Osteocyte (in vitro differentiated cells): Measurements from ENCODE around the gene SMAD2. TPM values are rescaled to one million over a fixed set of nuclear protein-coding genes. Genes with fewer than 3 reads are reported as not detected.
"Not testable (repeated sequence)": the region's sequence is repeated elsewhere in the genome, so short reads cannot be mapped to it uniquely, and the experiment has no call there.

ENCODE experiments used
- DNase-seq: peaks from one replicate; pipeline ENCODE4 v3.0.0; 2021; ENCODE audit warnings: mixed read lengths; ENCODE audit not compliant: unreplicated experiment; ENCODE audit errors: extremely low spot score
- H3K27ac Mint-ChIP-seq: one replicate; pipeline ENCODE4 v1.8.0; 2021; ENCODE audit warnings: mild to moderate bottlenecking, mixed read lengths; ENCODE audit not compliant: unreplicated experiment
- H3K27me3 Mint-ChIP-seq: one replicate; pipeline ENCODE4 v1.8.0; 2021; ENCODE audit warnings: mixed read lengths; ENCODE audit not compliant: unreplicated experiment
- H3K36me3 Mint-ChIP-seq: one replicate; pipeline ENCODE4 v1.8.0; 2021; ENCODE audit warnings: mixed read lengths; ENCODE audit not compliant: unreplicated experiment
- H3K4me1 Mint-ChIP-seq: one replicate; pipeline ENCODE4 v1.8.0; 2021; ENCODE audit warnings: mixed read lengths; ENCODE audit not compliant: unreplicated experiment
- H3K4me3 Mint-ChIP-seq: one replicate; pipeline ENCODE4 v1.8.0; 2021; ENCODE audit warnings: mild to moderate bottlenecking, moderate library complexity, mixed read lengths; ENCODE audit not compliant: unreplicated experiment
- H3K9me3 Mint-ChIP-seq: one replicate; pipeline ENCODE4 v1.8.0; 2021; ENCODE audit warnings: mixed read lengths; ENCODE audit not compliant: unreplicated experiment
- total RNA-seq: library from RNA; stranded (reverse); gene quantifications from 2 replicates; pipeline ENCODE4 v1.2.1, GENCODE V29; 2021
- TF ChIP-seq, protein P1 (sequence below): fragments of 200-600 bp; sonication (generic); IDR thresholded peaks from 2 replicates; pipeline ENCODE4 v1.5.0; 2021; ENCODE audit warnings: antibody characterized with exemption, mild to moderate bottlenecking, moderate library complexity

The SMAD2 gene
- total RNA-seq, 1 donor from 2014 or later = 147 TPM

DNA sequence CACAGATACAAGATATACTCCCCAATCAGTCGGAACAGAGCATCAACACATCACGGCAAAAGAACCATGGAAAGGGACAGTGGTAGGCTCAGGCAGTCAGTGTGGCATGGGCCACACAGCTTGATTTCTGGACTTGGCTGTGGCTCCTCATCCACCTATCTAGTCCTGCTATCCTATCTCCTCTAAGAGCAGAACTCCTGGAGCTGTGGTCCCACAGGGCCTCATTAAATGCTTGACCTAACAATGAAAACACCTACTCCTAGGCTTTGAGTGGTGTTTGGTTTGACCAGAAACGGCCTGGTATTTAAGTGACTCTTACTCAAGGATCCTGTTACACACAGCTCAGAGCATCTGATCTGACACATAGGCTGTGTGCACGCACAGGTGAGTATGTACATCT is 33.6 kb upstream of the SMAD2 start:
- H3K27me3 Mint-ChIP-seq = peaks cover 4% of the 10 kb centered on the region
- H3K36me3 Mint-ChIP-seq = no peaks in the 10 kb centered on the region
- TF ChIP-seq, protein P1, sequence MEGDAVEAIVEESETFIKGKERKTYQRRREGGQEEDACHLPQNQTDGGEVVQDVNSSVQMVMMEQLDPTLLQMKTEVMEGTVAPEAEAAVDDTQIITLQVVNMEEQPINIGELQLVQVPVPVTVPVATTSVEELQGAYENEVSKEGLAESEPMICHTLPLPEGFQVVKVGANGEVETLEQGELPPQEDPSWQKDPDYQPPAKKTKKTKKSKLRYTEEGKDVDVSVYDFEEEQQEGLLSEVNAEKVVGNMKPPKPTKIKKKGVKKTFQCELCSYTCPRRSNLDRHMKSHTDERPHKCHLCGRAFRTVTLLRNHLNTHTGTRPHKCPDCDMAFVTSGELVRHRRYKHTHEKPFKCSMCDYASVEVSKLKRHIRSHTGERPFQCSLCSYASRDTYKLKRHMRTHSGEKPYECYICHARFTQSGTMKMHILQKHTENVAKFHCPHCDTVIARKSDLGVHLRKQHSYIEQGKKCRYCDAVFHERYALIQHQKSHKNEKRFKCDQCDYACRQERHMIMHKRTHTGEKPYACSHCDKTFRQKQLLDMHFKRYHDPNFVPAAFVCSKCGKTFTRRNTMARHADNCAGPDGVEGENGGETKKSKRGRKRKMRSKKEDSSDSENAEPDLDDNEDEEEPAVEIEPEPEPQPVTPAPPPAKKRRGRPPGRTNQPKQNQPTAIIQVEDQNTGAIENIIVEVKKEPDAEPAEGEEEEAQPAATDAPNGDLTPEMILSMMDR = no peak
- H3K27ac Mint-ChIP-seq = no peak overlapping the region
- H3K4me1 Mint-ChIP-seq = peaks cover 15% of the 10 kb centered on the region
- H3K9me3 Mint-ChIP-seq = peaks cover 4% of the 10 kb centered on the region
- H3K4me3 Mint-ChIP-seq = no peak overlapping the region
- DNase-seq = peak; percentile 60

DNA sequence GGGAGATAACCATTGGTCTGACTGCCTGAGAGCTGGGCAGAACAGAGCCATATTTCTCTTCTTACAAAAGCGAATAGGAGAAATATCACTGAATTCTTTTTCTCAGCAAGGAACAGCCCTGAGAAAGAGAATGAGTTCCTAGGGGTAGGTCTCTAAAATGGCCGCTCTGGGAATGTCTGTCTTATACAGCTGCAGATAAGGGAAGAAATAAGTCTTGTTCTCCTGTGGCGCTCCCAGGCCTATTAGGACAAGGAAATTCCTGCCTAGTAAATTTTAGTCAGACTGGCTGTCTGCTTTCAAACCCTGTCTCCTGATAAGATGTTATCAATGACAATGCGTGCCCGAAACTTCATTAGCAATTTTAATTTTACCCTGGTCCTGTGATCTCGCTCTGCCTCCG is 30.5 kb upstream of the SMAD2 start:
- not testable (repeated sequence) for DNase-seq, H3K36me3 Mint-ChIP-seq, H3K4me3 Mint-ChIP-seq, H3K4me1 Mint-ChIP-seq, H3K9me3 Mint-ChIP-seq, H3K27ac Mint-ChIP-seq
- peaks cover 13% of the 10 kb centered on the region for H3K27me3 Mint-ChIP-seq

DNA sequence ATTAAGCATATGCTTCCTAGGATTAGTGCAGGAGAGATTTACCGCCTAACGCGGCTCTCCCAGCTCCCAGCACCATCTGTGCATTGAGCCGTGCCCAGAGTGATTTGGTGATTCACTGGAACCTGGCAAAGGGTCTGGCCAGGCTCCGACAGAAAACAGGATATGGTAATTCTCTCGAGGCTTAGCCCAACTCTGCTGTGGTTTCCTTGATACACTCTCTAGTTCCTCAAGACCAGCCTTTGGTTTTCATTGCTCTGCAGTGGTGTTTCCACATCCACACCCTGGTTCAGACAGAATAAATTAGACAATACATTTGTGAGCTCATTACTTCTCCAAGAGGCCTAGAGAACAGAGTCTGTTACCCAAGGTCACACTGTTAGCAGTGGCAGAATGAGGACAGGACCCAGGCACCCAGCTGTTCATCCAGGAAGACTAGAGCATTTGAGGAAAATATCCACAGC is 23.0 kb upstream of the SMAD2 start:
- peaks cover 40% of the 10 kb centered on the region for H3K27me3 Mint-ChIP-seq

DNA sequence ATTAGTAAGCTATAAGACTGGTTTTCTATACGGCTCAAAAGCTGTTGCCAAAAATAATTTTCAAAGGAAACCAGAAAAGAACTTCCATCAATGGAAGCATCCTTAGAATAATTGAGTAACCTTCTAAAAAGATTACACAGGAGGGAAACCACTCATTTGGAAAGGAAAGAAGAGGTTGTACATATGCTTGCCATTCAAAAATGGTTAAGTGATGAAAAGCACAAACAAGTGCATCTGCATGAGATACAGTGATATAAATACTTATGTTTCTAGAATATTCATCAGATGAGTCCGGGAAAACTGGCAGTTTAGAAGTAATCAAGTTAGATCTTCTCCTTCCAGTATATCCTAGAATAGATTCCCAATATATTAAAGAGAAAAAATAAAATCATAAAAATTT is 20.1 kb upstream of the SMAD2 start:
- H3K27me3 Mint-ChIP-seq = peaks cover 39% of the 10 kb centered on the region
- no peak overlapping the region for H3K27ac Mint-ChIP-seq

More for the DNA sequence above, 23.0 kb upstream of the SMAD2 start:
- peaks cover 2% of the 10 kb centered on the region for H3K9me3 Mint-ChIP-seq
- H3K4me3 Mint-ChIP-seq = no peak overlapping the region
- TF ChIP-seq, protein P1 = no peak
- DNase-seq = no peak
- no peaks in the 10 kb centered on the region for H3K36me3 Mint-ChIP-seq
- H3K27ac Mint-ChIP-seq = no peak overlapping the region
- H3K4me1 Mint-ChIP-seq = peaks cover 2% of the 10 kb centered on the region

DNA sequence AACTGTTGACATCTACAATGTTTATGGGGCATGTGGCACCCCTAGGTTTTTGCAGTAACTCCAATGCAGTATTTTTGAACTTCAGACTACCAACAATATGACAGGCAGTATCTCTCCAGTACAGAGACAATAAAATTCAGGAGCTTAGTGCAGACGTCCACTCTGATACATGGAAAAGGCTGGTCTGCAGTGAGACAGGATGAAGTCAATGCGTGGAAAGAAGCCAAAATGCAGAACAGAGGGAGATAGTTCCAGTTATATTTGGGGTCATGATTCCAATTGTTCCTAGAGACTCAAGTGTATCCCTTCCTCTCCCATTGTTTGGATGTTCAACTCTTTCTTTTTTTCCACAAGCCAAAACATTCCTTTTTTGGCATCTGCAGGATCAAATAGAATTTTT is 18.7 kb upstream of the SMAD2 start:
- peaks cover 50% of the 10 kb centered on the region for H3K27me3 Mint-ChIP-seq
- DNase-seq = no peak
- TF ChIP-seq, protein P1 = no peak
- H3K36me3 Mint-ChIP-seq = no peaks in the 10 kb centered on the region
- H3K27ac Mint-ChIP-seq = no peak overlapping the region
- H3K4me1 Mint-ChIP-seq = peaks cover 2% of the 10 kb centered on the region
- no peak overlapping the region for H3K4me3 Mint-ChIP-seq
- peaks cover 10% of the 10 kb centered on the region for H3K9me3 Mint-ChIP-seq

More for the DNA sequence above, 20.1 kb upstream of the SMAD2 start:
- H3K9me3 Mint-ChIP-seq = peaks cover 10% of the 10 kb centered on the region
- no peak overlapping the region for H3K4me3 Mint-ChIP-seq
- TF ChIP-seq, protein P1 = no peak
- H3K4me1 Mint-ChIP-seq = peaks cover 2% of the 10 kb centered on the region
- DNase-seq = no peak
- H3K36me3 Mint-ChIP-seq = no peaks in the 10 kb centered on the region

DNA sequence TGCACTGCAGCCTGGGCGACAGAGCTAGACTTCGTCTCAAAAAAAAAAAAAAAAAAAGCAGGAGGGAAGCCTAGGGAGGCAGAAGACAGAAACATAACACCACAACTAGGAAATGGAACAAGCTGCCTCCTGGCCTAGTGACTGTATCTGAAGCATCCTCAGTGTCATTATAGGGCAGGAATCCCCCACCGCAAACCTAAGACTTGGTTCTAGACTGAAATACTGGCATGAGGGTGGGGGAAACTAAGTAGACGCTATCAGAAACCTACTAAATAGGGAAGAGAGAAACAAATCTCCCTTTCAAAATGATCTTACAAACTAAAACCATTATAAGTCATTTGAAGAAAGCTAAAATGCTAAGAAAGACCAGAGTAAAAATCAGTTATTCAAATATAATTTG is 16.4 kb upstream of the SMAD2 start:
- Mint-ChIP-seq H3K27ac (no peak overlapping the region), H3K4me3 (no peak overlapping the region), H3K27me3 (peaks cover 53% of the 10 kb centered on the region), H3K36me3 (no peaks in the 10 kb centered on the region), H3K9me3 (peaks cover 10% of the 10 kb centered on the region), H3K4me1 (no peaks in the 10 kb centered on the region)
- TF ChIP-seq, protein P1 = no peak
- no peak for DNase-seq
